H1 (cell line): Measurements from ENCODE around the gene C3orf62. TPM values are rescaled to one million over a fixed set of nuclear protein-coding genes. Genes with fewer than 3 reads are reported as not detected.

ENCODE experiments used
- CTCF ChIA-PET: fragments of 300-600 bp; sonication (Branson Sonifier 250); formaldehyde crosslinking; loops from one replicate; lab custom pipeline; 2021; ENCODE audit not compliant: partially characterized antibody; lab: Charles Lee
- POLR2A ChIA-PET: fragments of 300-600 bp; sonication (Branson Sonifier 250); formaldehyde crosslinking; loops from one replicate; lab custom pipeline; 2021; ENCODE audit warnings: inconsistent platforms; ENCODE audit not compliant: partially characterized antibody; lab: Charles Lee
- DNase-seq, 2 experiments: peaks; one replicate each; pipeline versions ENCODE4 v3.0.0 to v3.0.0-alpha.2; 2010 to 2022; ENCODE audit warnings: low spot score in 2 of 2, low read depth in 1 of 2, mixed read lengths in 1 of 2
- FAIRE-seq: peaks from 2 replicates; lab custom pipeline; 2011; peaks lifted over from hg19 to GRCh38; lab: Jason Lieb, UNC
- H2AFZ ChIP-seq: 2 replicates; pipeline ENCODE4 v1.8.1; 2012; ENCODE audit warnings: low read length, inconsistent platforms
- H2AK5ac ChIP-seq: 2 replicates; pipeline ENCODE4 v1.6.1; 2013; ENCODE audit warnings: low read depth, low read length
- H2BK120ac ChIP-seq: replicated peaks from 2 replicates; pipeline ENCODE3; 2013; ENCODE audit warnings: low read depth, low read length, inconsistent platforms
- H2BK12ac ChIP-seq: 2 replicates; pipeline ENCODE4 v1.6.1; 2013; ENCODE audit warnings: low read depth, low read length
- H2BK15ac ChIP-seq: 2 replicates; pipeline ENCODE4 v1.6.1; 2013; ENCODE audit warnings: low read length
- H2BK20ac ChIP-seq: 2 replicates; pipeline ENCODE4 v1.6.1; 2013; ENCODE audit warnings: low read length
- H2BK5ac ChIP-seq: 2 replicates; pipeline ENCODE4 v1.6.1; 2013; ENCODE audit warnings: low read depth, low read length
- H3K14ac ChIP-seq: 2 replicates; pipeline ENCODE4 v1.6.1; 2013; ENCODE audit warnings: inconsistent platforms; ENCODE audit not compliant: insufficient read length
- H3K18ac ChIP-seq: 2 replicates; pipeline ENCODE4 v1.6.1; 2013; ENCODE audit warnings: low read length; ENCODE audit errors: extremely low read depth
- H3K23ac ChIP-seq: 2 replicates; pipeline ENCODE4 v1.6.1; 2013; ENCODE audit warnings: inconsistent platforms; ENCODE audit not compliant: insufficient read length
- H3K23me2 ChIP-seq: 2 replicates; pipeline ENCODE4 v1.6.1; 2013; ENCODE audit warnings: low read depth, low read length
- H3K27ac ChIP-seq: 2 replicates; pipeline ENCODE4 v1.6.1; 2011; ENCODE audit warnings: low read depth, low read length, inconsistent platforms
- H3K27me3 ChIP-seq, 4 experiments: replicated peaks in 1 of 4; 1 replicate in 1 of 4; 2 replicates in 3 of 4; pipeline versions ENCODE4 v1.6.1 to v1.8.1; 2011 to 2013; ENCODE audit warnings: low read length in 3 of 4, mild to moderate bottlenecking in 3 of 4, inconsistent platforms in 2 of 4, mixed read lengths in 2 of 4, moderate library complexity in 1 of 4; ENCODE audit not compliant: control insufficient read depth in 3 of 4, insufficient read depth in 3 of 4; ENCODE audit errors: extremely low read depth in 1 of 4
- H3K36me3 ChIP-seq, 4 experiments: 2 replicates each; pipeline versions ENCODE4 v1.6.1 to v1.8.1; 2011 to 2013; ENCODE audit warnings: mild to moderate bottlenecking in 4 of 4, low read length in 3 of 4, moderate library complexity in 2 of 4, control low read depth in 1 of 4, inconsistent platforms in 1 of 4; ENCODE audit not compliant: insufficient read depth in 4 of 4, control insufficient read depth in 2 of 4
- H3K4ac ChIP-seq: replicated peaks from 2 replicates; pipeline ENCODE3; 2013; ENCODE audit warnings: low read length, low read depth, mixed read lengths, inconsistent platforms; ENCODE audit not compliant: insufficient read length
- H3K4me1 ChIP-seq, 4 experiments: replicated peaks in 1 of 4; 1 replicate in 1 of 4; 2 replicates in 3 of 4; pipeline versions ENCODE4 v1.6.1 to v1.8.1; 2011 to 2013; ENCODE audit warnings: low read length in 3 of 4, inconsistent platforms in 2 of 4, mixed read lengths in 1 of 4; ENCODE audit not compliant: insufficient read depth in 4 of 4, control insufficient read depth in 3 of 4
- H3K4me2 ChIP-seq, 2 experiments: 2 replicates each; pipeline versions ENCODE4 v1.6.1 to v1.8.1; 2011 to 2013; ENCODE audit warnings: low read depth in 2 of 2, low read length in 2 of 2, control low read depth in 1 of 2, inconsistent platforms in 1 of 2, mild to moderate bottlenecking in 1 of 2; ENCODE audit not compliant: insufficient read depth in 1 of 2
- H3K4me3 ChIP-seq, 4 experiments: fragments of 200-600, 300-600 bp in 1 of 4; sonication (generic), shearing (Covaris generic), sonication (Bioruptor Twin) in 1 of 4; 2 replicates each; pipeline versions ENCODE4 v1.5.1 to v1.8.1; 2011 to 2016; ENCODE audit warnings: low read length in 4 of 4, low read depth in 3 of 4, control low read depth in 2 of 4, inconsistent platforms in 2 of 4, mild to moderate bottlenecking in 2 of 4, mixed read lengths in 1 of 4, moderate library complexity in 1 of 4; ENCODE audit not compliant: insufficient read depth in 2 of 4; ENCODE audit errors: extremely low read depth in 1 of 4
- H3K56ac ChIP-seq: replicated peaks from 2 replicates; pipeline ENCODE3; 2013; ENCODE audit warnings: low read depth, mild to moderate bottlenecking, mixed read lengths, low read length, inconsistent platforms; ENCODE audit not compliant: insufficient read length
- H3K79me1 ChIP-seq: 2 replicates; pipeline ENCODE4 v1.6.1; 2013; ENCODE audit warnings: low read depth, low read length, control low read depth
- H3K79me2 ChIP-seq, 2 experiments: 2 replicates each; pipeline versions ENCODE4 v1.6.1 to v1.8.1; 2012 to 2013; ENCODE audit warnings: low read length in 2 of 2, mild to moderate bottlenecking in 2 of 2, inconsistent platforms in 1 of 2; ENCODE audit not compliant: insufficient read depth in 2 of 2, control insufficient read depth in 1 of 2
- H3K9ac ChIP-seq, 4 experiments: replicated peaks in 1 of 4; 1 replicate in 1 of 4; 2 replicates in 3 of 4; pipeline versions ENCODE4 v1.6.1 to v1.8.1; 2011 to 2013; ENCODE audit warnings: low read depth in 3 of 4, low read length in 3 of 4, control low read depth in 2 of 4, mild to moderate bottlenecking in 2 of 4, moderate library complexity in 2 of 4, inconsistent platforms in 1 of 4; ENCODE audit errors: extremely low read depth in 1 of 4
- H3K9me3 ChIP-seq, 2 experiments: 2 replicates each; pipeline versions ENCODE4 v1.6.1 to v1.8.1; 2012 to 2013; ENCODE audit warnings: mild to moderate bottlenecking in 2 of 2, moderate library complexity in 2 of 2, control low read depth in 1 of 2, inconsistent platforms in 1 of 2, low read depth in 1 of 2, low read length in 1 of 2, mixed read lengths in 1 of 2; ENCODE audit not compliant: insufficient read depth in 2 of 2
- H4K20me1 ChIP-seq, 2 experiments: replicated peaks in 1 of 2; 2 replicates each; pipeline versions ENCODE3 to v1.8.1; 2011 to 2013; ENCODE audit warnings: inconsistent platforms in 2 of 2, low read length in 2 of 2, mild to moderate bottlenecking in 1 of 2; ENCODE audit not compliant: insufficient read depth in 2 of 2, control insufficient read depth in 1 of 2
- H4K5ac ChIP-seq: 2 replicates; pipeline ENCODE4 v1.6.1; 2013; ENCODE audit warnings: low read length, low read depth, mixed read lengths, inconsistent platforms; ENCODE audit not compliant: insufficient read length
- H4K8ac ChIP-seq: 2 replicates; pipeline ENCODE4 v1.8.0; 2013; ENCODE audit warnings: mild to moderate bottlenecking, moderate library complexity, low read length, inconsistent platforms; ENCODE audit not compliant: insufficient read depth; ENCODE audit errors: extremely low read depth
- H4K91ac ChIP-seq: replicated peaks from 2 replicates; pipeline ENCODE3; 2013; ENCODE audit warnings: low read length, mixed read lengths, inconsistent platforms; ENCODE audit not compliant: insufficient read length
- ASH2L ChIP-seq: fragments of 200-600, 300-600 bp; sonication (generic); IDR thresholded peaks from one replicate; pipeline ENCODE4 v1.7.1; 2017; ENCODE audit warnings: low read length
- CBX5 ChIP-seq: fragments of 300-800, 300-1000 bp; sonication (generic); IDR thresholded peaks from 2 replicates; pipeline ENCODE4 v1.7.1; 2016; ENCODE audit warnings: antibody characterized with exemption, low read length, low read depth
- CEBPB ChIP-seq: IDR thresholded peaks from 2 replicates; pipeline ENCODE4 v1.6.1; 2012; ENCODE audit warnings: low read depth, low read length
- CHD1 ChIP-seq: IDR thresholded peaks from 2 replicates; pipeline ENCODE4 v1.6.1; 2012; ENCODE audit warnings: low read depth, low read length, improper control_type of control experiment
- CREB1 ChIP-seq: IDR thresholded peaks from 2 replicates; pipeline ENCODE4 v1.6.1; 2012; ENCODE audit warnings: inconsistent platforms
- HDAC2 ChIP-seq, 2 experiments: fragments of 300-600 bp in 1 of 2; sonication (generic) in 1 of 2; IDR thresholded peaks; 2 replicates each; pipeline ENCODE4 v1.6.1; 2011 to 2012; ENCODE audit warnings: low read depth in 2 of 2, low read length in 2 of 2, mild to moderate bottlenecking in 2 of 2, moderate library complexity in 2 of 2, borderline replicate concordance in 1 of 2, inconsistent platforms in 1 of 2
- POLR2A ChIP-seq, 2 experiments: IDR thresholded peaks; 1 replicate in 1 of 2; 2 replicates in 1 of 2; pipeline ENCODE4 v1.6.1; 2011; ENCODE audit warnings: low read depth in 2 of 2, low read length in 2 of 2, mild to moderate bottlenecking in 2 of 2; ENCODE audit errors: control extremely low read depth in 1 of 2
- RBBP5 ChIP-seq: IDR thresholded peaks from 2 replicates; pipeline ENCODE4 v1.7.1; 2012; ENCODE audit warnings: low read depth, mild to moderate bottlenecking, inconsistent platforms, low read length, moderate library complexity, borderline replicate concordance
- RXRA ChIP-seq: IDR thresholded peaks from 2 replicates; pipeline ENCODE4 v1.6.1; 2011; ENCODE audit warnings: low read depth, mild to moderate bottlenecking, low read length, moderate library complexity; ENCODE audit not compliant: insufficient read depth
- SIX5 ChIP-seq: IDR thresholded peaks from 2 replicates; pipeline ENCODE4 v1.6.1; 2011; ENCODE audit warnings: mild to moderate bottlenecking, low read depth, low read length
- SRF ChIP-seq: IDR thresholded peaks from 2 replicates; pipeline ENCODE4 v1.6.1; 2011; ENCODE audit warnings: mild to moderate bottlenecking, low read depth, low read length, moderate library complexity
- SUZ12 ChIP-seq: fragments of 200-600 bp; sonication (generic); IDR thresholded peaks from 2 replicates; pipeline ENCODE4 v1.6.1; 2012; ENCODE audit warnings: mild to moderate bottlenecking, inconsistent platforms, low read length, moderate library complexity, mixed read lengths
- TAF1 ChIP-seq: IDR thresholded peaks from 2 replicates; pipeline ENCODE4 v1.6.1; 2011; ENCODE audit warnings: mild to moderate bottlenecking, low read depth, low read length
- TBP ChIP-seq: IDR thresholded peaks from 2 replicates; pipeline ENCODE4 v1.6.1; 2011; ENCODE audit warnings: low read depth, low read length, improper control_type of control experiment
- WGBS, 2 experiments: shearing (Covaris generic) in 1 of 2; methylation state at CpG; one replicate each; pipeline versions ENCODE4 v1.1.6 to v1.1.7; 2013 to 2015; ENCODE audit warnings: low lambda C conversion rate in 2 of 2, mixed read lengths in 2 of 2, inconsistent platforms in 1 of 2, low coverage in 1 of 2, missing lambda C conversion rate in 1 of 2; ENCODE audit not compliant: insufficient replicate concordance in 2 of 2, insufficient coverage in 1 of 2, insufficient read length in 1 of 2; ENCODE audit errors: extremely low coverage in 1 of 2, missing lambda C conversion rate in 1 of 2; 5-methylcytosine and 5-hydroxymethylcytosine counted together
- polyA plus RNA-seq, 7 experiments: library from polyadenylated mRNA; depleted of rRNA in 3 of 7; stranded (reverse) in 5 of 7; unstranded in 2 of 7; fragments of >200 nt in 5 of 7; fragments of 200-250 nt in 2 of 7; gene quantifications; 1 replicate in 5 of 7; 2 replicates in 1 of 7; 4 replicates in 1 of 7; pipeline versions ENCODE4 v1.2.1 to v1.2.3, GENCODE V29; 2011 to 2013; ENCODE audit warnings: missing spikeins in 2 of 7, mixed read lengths in 2 of 7
- total RNA-seq: library from RNA; stranded (reverse); fragmentation: NEBNext Ultra II Directional; extraction: Animal tissue kit (Norgen Biotek cat#: 25700); gene quantifications from 2 replicates; pipeline ENCODE4 v1.2.1, GENCODE V29; 2021
- TF ChIP-seq, protein P1 (sequence below): IDR thresholded peaks from 2 replicates; pipeline ENCODE4 v1.6.1; 2012; ENCODE audit warnings: inconsistent platforms

C3orf62 gene
- total and polyA plus RNA-seq, 2 of the 8 experiments (the other 6 are each of a cell fraction or from before 2014, with no cell fraction given) = 1.1 to 3.0 TPM

DNA sequence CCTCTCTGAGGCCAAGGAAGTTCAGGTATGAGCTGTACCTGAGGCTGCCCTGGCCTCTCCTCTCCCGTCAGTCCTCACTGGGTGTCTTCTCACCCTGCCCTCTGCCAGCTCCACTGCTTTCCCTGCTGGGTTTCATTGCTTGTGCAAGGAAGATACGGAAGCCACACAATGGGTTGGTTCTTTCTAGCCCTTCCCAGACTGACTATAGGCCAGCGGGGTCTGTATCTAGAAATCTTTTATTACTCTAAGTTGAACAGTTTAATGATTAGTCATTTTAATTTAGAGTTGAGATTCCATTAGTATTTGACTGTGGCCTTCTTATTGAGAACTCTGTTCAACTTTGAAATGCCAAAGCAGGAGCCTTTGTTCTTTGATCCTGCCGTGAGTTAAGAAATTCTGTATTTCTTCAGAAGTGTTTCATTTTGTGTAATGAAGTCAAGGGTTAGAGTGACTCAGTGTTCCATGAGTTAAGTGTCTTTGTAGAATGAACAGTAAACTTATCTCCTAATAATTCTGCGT lies 16.2 kb downstream of the C3orf62 start:
- WGBS, 2 experiments = 82% methylated on average over 5 of the region's 5 CpGs; no CpG with 5 or more reads in 1 of the 2 experiments
- no peak overlapping the region for H2AFZ ChIP-seq

More for the DNA sequence above, 16.2 kb downstream of the C3orf62 start:
- H3K14ac ChIP-seq = no peak overlapping the region
- no peak for TF ChIP-seq SRF
- no peak for TF ChIP-seq CEBPB
- no peak for TF ChIP-seq RBBP5
- TF ChIP-seq ASH2L = no peak
- TF ChIP-seq CREB1 = no peak
- TF ChIP-seq SIX5 = no peak
- TF ChIP-seq SUZ12 = no peak
- no peak for TF ChIP-seq POLR2A (IDR thresholded peaks at IDR 0.05; ENCODE audit: control extremely low read depth in 1 of 2, low read depth in 2 of 2, low read length in 2 of 2)
- no peak for TF ChIP-seq RXRA
- no peak for TF ChIP-seq TAF1
- no peak for TF ChIP-seq CBX5
- TF ChIP-seq HDAC2 (IDR thresholded peaks at IDR 0.05; ENCODE audit: borderline replicate concordance in 1 of 2, low read depth in 2 of 2, low read length in 2 of 2) = no peak
- TF ChIP-seq TBP = no peak
- TF ChIP-seq, protein P1, sequence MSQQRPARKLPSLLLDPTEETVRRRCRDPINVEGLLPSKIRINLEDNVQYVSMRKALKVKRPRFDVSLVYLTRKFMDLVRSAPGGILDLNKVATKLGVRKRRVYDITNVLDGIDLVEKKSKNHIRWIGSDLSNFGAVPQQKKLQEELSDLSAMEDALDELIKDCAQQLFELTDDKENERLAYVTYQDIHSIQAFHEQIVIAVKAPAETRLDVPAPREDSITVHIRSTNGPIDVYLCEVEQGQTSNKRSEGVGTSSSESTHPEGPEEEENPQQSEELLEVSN = no peak
- TF ChIP-seq CHD1 = no peak
- H2AK5ac ChIP-seq = no peak overlapping the region
- H3K4me3 ChIP-seq = no peak overlapping the region
- H3K79me2 ChIP-seq = no peaks in the 10 kb centered on the region
- H3K56ac ChIP-seq = no peak overlapping the region
- CTCF ChIA-PET = no interaction called here
- H2BK12ac ChIP-seq = no peak overlapping the region
- H3K79me1 ChIP-seq = no peaks in the 10 kb centered on the region
- no peak overlapping the region for H4K8ac ChIP-seq
- no peaks in the 10 kb centered on the region for H3K4me1 ChIP-seq
- no peak overlapping the region for H3K27ac ChIP-seq
- H3K23ac ChIP-seq = no peak overlapping the region
- H3K23me2 ChIP-seq = no peaks in the 10 kb centered on the region
- no peak overlapping the region for H4K91ac ChIP-seq
- no peaks in the 10 kb centered on the region for H4K20me1 ChIP-seq
- no peak overlapping the region for H2BK120ac ChIP-seq
- no peak overlapping the region for H3K18ac ChIP-seq
- DNase-seq (no peak), FAIRE-seq (no peak)
- H2BK15ac ChIP-seq = no peak overlapping the region
- no peaks in the 10 kb centered on the region for H3K27me3 ChIP-seq
- POLR2A ChIA-PET = no interaction called here
- H3K9ac ChIP-seq = no peak overlapping the region
- H3K4ac ChIP-seq = no peak overlapping the region
- no peaks in the 10 kb centered on the region for H3K9me3 ChIP-seq
- no peak overlapping the region for H2BK5ac ChIP-seq
- no peaks in the 10 kb centered on the region for H3K36me3 ChIP-seq
- H4K5ac ChIP-seq = no peak overlapping the region
- no peak overlapping the region for H2BK20ac ChIP-seq
- no peak overlapping the region for H3K4me2 ChIP-seq
